NB4 (cell line): Measurements from ENCODE around the gene LILRB2.
"Not testable (repeated sequence)": the region's sequence is repeated elsewhere in the genome, so short reads cannot be mapped to it uniquely, and the experiment has no call there.

Source experiments
- CTCF ChIP-seq: IDR thresholded peaks from one replicate; pipeline ENCODE4 v1.5.1; 2012; ENCODE audit warnings: low read depth, low read length
- MAX ChIP-seq: IDR thresholded peaks from 2 replicates; pipeline ENCODE4 v1.6.1; 2011; ENCODE audit warnings: low read depth, low read length
- MYC ChIP-seq: IDR thresholded peaks from 2 replicates; pipeline ENCODE4 v1.6.1; 2011; ENCODE audit warnings: low read depth, low read length
- POLR2A ChIP-seq: IDR thresholded peaks from 2 replicates; pipeline ENCODE4 v1.6.1; 2011; ENCODE audit warnings: mild to moderate bottlenecking; ENCODE audit not compliant: insufficient read length; ENCODE audit errors: extremely low read depth

GRCh38 chr19:54280025-54280424 is 885 bp downstream of the LILRB2 start:
- not testable (repeated sequence) for TF ChIP-seq CTCF, POLR2A, MYC, MAX
